VCaP (cell line): ENCODE measurements around the gene NTHL1.

Source experiments
- H3K27ac ChIP-seq: fragments of 450-650 bp; 2 replicates; pipeline ENCODE4 v1.5.1; 2017
- TF ChIP-seq, protein P1 (sequence below): fragments of 450-650 bp; conservative IDR thresholded peaks from 2 replicates; pipeline ENCODE4 v1.5.1; 2017; ENCODE audit warnings: mild to moderate bottlenecking, moderate library complexity

Gene NTHL1

DNA sequence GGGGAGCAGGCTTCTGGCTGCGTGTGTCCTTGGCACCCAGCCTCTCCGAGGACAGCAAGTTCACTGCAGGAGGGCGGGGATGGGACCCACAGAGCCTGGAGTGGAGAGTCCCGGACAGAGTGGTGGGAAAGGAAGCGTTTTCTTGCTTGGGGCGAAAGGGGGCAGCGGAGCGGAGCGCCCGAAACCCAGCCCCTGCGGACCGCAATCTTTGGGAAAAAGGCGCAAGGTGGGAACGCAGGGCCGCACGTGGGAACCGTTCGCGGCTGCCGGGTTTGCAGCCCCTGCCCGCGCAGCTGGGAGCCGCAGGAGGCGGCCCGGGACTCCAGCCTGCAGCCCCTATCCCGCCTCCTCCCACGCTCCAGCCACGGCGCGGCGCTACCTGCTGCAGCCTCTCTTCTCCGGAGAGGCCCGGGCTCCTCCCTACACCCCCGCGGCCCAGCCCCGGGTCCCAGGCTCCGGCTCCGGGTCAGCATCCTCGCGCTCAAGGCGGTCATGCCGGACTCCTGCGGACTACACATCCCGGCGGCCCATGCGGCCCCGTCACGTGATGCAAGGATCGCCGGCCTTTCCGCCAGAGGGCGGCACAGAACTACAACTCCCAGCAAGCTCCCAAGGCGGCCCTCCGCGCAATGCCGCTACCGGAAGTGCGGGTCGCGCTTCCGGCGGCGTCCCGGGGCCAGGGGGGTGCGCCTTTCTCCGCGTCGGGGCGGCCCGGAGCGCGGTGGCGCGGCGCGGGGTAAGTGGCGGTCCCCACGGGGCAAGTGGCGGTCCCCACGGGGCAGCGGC lies at the start of gene NTHL1, which contains the start of gene TSC2:
Gene NTHL1 (minus strand): TSS at position 505 of the 786 bp plus-strand sequence. CDS start 11 bp downstream, at position 494.
Gene TSC2 (plus strand): TSS at position 656 of the 786 bp plus-strand sequence. CDS start 631 bp downstream, outside the sequence.
- TF ChIP-seq, protein P1, sequence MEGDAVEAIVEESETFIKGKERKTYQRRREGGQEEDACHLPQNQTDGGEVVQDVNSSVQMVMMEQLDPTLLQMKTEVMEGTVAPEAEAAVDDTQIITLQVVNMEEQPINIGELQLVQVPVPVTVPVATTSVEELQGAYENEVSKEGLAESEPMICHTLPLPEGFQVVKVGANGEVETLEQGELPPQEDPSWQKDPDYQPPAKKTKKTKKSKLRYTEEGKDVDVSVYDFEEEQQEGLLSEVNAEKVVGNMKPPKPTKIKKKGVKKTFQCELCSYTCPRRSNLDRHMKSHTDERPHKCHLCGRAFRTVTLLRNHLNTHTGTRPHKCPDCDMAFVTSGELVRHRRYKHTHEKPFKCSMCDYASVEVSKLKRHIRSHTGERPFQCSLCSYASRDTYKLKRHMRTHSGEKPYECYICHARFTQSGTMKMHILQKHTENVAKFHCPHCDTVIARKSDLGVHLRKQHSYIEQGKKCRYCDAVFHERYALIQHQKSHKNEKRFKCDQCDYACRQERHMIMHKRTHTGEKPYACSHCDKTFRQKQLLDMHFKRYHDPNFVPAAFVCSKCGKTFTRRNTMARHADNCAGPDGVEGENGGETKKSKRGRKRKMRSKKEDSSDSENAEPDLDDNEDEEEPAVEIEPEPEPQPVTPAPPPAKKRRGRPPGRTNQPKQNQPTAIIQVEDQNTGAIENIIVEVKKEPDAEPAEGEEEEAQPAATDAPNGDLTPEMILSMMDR, result no peak; the same call in 1 of the 2 replicates
- H3K27ac ChIP-seq, result peak within 1 kb of the TSS; percentile 81

DNA sequence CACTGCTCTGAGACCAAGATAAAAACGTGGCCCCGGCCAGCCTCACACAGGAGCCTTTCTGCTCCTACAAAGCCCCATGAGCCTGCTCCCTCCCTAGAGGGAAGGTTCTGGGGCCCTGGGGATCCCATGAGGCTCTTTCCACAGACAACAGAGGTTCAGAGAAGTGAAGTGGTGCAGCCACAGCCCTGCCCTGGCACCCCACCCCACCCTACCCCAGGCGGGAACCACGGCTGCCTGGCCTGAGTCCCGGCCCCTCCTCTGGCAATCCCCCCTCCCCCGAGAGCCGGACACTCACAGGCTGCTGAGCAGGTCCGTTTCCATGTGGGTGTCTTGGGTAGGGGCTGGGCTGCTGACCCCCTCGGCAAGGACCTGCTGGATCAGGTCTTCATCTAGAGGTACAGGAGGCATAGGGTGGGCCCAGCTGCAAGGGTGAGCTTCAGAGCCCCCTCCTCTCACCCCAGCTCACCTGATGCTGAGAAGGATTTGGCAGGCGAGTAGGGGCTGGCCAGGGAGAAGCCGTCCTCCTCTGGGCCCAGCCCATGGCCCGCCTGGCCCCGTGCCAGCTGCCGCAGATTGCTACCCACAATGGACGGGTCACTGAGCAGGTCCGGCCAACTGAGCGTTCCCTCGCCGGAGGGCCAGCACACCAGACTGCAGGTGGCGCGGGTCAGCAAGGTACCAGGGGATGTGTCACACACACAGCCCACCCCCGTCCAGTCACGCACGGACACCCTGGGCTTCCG lies 49.4 kb upstream of the NTHL1 start:
- no peak overlapping the region for H3K27ac ChIP-seq

DNA sequence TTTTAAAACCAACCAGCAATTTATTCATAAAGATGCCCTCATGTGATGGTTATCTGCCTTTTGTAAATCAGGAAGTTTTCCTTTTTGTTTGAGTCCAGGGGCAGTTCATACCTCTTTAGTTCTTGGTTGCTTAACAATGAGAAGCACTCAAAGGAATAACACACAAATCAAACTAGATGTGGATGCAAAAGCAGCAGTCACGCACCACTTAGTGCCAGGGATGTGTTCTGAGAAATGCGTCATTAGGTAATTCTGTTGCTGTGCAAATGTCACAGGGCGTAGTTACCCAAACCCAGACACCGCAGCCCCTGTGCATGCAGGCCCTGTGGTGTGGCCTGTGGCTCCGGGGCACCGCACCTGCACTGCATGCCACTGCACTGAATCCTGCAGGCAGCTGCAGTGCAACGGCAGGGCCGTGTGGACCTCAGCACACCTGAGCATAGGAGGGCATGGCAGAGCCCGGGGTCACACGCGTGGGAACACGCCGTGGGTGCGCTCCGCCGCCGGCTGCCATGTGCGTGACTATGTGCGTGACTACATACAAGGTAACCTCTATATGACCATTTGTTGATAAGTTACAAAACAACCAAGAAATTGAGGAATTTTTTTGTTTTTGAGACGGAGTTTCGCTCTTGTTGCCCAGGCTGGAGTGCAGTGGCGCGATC lies 48.4 kb upstream of the NTHL1 start:
- TF ChIP-seq, protein P1, result no peak
- no peak overlapping the region for H3K27ac ChIP-seq

More for the DNA sequence above, 49.4 kb upstream of the NTHL1 start:
- TF ChIP-seq, protein P1, result no peak

DNA sequence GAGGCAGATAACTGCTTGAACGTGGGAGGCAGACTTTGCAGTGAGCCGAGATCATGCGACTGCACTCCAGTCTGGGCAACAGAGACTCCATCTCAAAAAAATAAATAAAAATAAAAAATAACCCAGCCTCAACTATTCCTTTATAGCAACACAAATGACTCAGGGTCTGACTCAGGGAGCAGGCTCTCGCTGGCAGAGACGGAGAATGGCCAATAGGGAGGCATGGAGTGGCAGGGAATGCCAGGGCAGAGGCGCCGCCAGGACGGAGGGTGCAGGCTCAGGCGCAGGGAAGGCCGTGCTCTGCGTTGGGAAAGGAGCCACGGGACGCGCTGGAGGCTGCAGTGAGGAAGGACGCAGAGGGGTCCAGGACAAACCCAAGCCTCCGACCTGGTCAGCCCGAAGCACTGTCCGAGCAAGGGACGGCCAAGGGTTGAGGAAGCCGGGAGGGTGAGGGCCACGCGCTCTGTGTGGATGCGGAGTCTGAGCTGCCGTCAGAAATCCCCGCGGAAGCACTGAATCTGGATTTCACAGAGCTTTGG lies 47.8 kb upstream of the NTHL1 start:
- TF ChIP-seq, protein P1, result no peak
- no peak overlapping the region for H3K27ac ChIP-seq

DNA sequence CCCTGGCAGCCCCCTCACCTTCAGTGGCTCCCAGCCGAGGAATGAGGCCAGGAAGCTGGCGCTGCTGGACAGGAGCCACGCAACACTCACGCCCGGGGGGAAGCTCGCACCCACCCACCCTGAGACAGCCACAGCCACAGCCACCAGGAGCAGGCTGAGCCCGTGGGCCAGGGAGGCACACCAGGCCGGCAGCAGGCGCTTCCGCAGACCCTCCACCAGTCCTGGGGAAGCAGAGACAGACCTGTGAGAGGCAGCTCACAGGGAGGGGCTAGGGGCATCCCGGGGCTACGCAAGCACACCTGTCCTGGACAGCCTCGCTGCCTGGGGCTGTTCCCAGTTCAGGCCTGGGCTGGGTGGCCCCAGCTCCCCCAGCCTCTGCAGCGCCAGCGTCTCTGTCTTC lies 46.2 kb upstream of the NTHL1 start:
- TF ChIP-seq, protein P1, result no peak
- H3K27ac ChIP-seq, result no peak overlapping the region

DNA sequence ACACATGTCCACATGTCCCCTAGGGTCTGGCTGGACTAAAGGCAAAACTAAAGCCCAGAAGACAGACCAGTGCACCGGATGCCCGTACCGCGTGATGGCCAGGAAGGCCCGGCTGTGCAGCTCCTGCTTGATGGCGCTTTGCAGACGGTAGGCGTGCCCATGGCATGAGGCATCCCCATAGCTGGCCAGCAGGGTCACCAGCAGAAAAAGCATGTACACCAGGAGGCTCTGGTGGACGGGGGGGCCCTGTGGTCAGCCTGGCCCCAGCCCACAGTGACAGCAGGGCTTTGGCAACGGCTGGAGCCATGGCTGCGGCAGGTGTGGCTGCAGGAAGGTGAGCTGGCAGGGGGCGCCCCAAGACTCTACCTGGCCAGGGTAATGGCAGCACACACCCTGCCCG lies 45.2 kb upstream of the NTHL1 start:
- TF ChIP-seq, protein P1, result no peak

DNA sequence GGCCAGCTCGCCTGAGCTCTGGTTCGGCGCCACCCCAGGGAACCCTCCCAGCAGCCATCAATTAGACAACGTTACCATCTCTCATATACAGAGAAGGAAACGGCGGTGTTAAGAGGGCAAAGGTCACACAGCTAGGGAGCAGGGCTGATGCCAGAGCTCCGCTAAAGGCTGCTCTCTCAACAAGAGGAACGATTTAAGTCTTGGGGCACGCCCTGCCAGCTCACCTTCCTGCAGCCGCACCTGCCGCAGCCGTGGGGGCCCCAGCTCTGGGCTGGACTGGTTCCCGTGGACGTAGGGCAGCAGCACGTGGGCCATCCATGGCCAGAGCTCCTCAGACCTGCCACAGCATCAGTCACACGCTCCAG lies 44.6 kb upstream of the NTHL1 start:
- H3K27ac ChIP-seq, result no peak overlapping the region
- TF ChIP-seq, protein P1, result no peak

More for the DNA sequence above, 45.2 kb upstream of the NTHL1 start:
- no peak overlapping the region for H3K27ac ChIP-seq
